Trophoblast cell (in vitro differentiated cells and primary cell): Measurements from ENCODE around the gene DCC.

Source experiments
- DNase-seq, 2 donors: peaks; one replicate each; pipeline ENCODE4 v3.0.0-alpha.2; 2016
- H2AFZ ChIP-seq: 2 replicates; pipeline ENCODE4 v1.6.1; 2013; ENCODE audit warnings: low read length, moderate library complexity, mild to moderate bottlenecking; ENCODE audit not compliant: insufficient read depth, poor library complexity
- H2AK5ac ChIP-seq: 2 replicates; pipeline ENCODE4 v1.6.1; 2013; ENCODE audit warnings: mild to moderate bottlenecking, low read length
- H2BK120ac ChIP-seq: 2 replicates; pipeline ENCODE4 v1.6.1; 2013; ENCODE audit warnings: low read length, mild to moderate bottlenecking, moderate library complexity; ENCODE audit not compliant: insufficient read depth, poor library complexity
- H2BK12ac ChIP-seq: 2 replicates; pipeline ENCODE4 v1.6.1; 2013; ENCODE audit warnings: mild to moderate bottlenecking, low read length, moderate library complexity
- H2BK5ac ChIP-seq: 2 replicates; pipeline ENCODE4 v1.6.1; 2013; ENCODE audit warnings: low read length, low read depth, moderate library complexity, mild to moderate bottlenecking; ENCODE audit not compliant: poor library complexity
- H3K14ac ChIP-seq: 2 replicates; pipeline ENCODE4 v1.6.1; 2013; ENCODE audit warnings: mild to moderate bottlenecking, low read length
- H3K18ac ChIP-seq: 2 replicates; pipeline ENCODE4 v1.6.1; 2013; ENCODE audit warnings: mild to moderate bottlenecking, low read length
- H3K23ac ChIP-seq: 2 replicates; pipeline ENCODE4 v1.6.1; 2013; ENCODE audit warnings: low read length
- H3K27ac ChIP-seq: 2 replicates; pipeline ENCODE4 v1.5.1; 2013; ENCODE audit warnings: low read depth, mild to moderate bottlenecking, inconsistent platforms, low read length, moderate library complexity
- H3K27me3 ChIP-seq: 2 replicates; pipeline ENCODE4 v1.6.1; 2013; ENCODE audit warnings: inconsistent platforms, mild to moderate bottlenecking, low read length, moderate library complexity; ENCODE audit not compliant: insufficient read depth
- H3K36me3 ChIP-seq, 2 experiments: 1 replicate in 1 of 2; 2 replicates in 1 of 2; pipeline ENCODE4 v1.6.1; 2013; ENCODE audit warnings: low read length in 2 of 2, mild to moderate bottlenecking in 2 of 2, moderate library complexity in 1 of 2; ENCODE audit not compliant: insufficient read depth in 2 of 2, control insufficient read depth in 1 of 2
- H3K4ac ChIP-seq: 2 replicates; pipeline ENCODE4 v1.6.1; 2013; ENCODE audit warnings: low read depth, mild to moderate bottlenecking, low read length, moderate library complexity
- H3K4me1 ChIP-seq, 2 experiments: 1 replicate in 1 of 2; 2 replicates in 1 of 2; pipeline ENCODE4 v1.6.1; 2013; ENCODE audit warnings: low read length in 2 of 2, mild to moderate bottlenecking in 2 of 2, moderate library complexity in 1 of 2; ENCODE audit not compliant: insufficient read depth in 2 of 2, control insufficient read depth in 1 of 2
- H3K4me2 ChIP-seq: 2 replicates; pipeline ENCODE4 v1.6.1; 2013; ENCODE audit warnings: inconsistent platforms, mild to moderate bottlenecking, low read length, moderate library complexity
- H3K4me3 ChIP-seq: 2 replicates; pipeline ENCODE4 v1.5.1; 2013; ENCODE audit warnings: mild to moderate bottlenecking, low read depth, low read length, inconsistent platforms
- H3K79me1 ChIP-seq: one replicate; pipeline ENCODE4 v1.6.1; 2013; ENCODE audit warnings: low read length
- H3K79me2 ChIP-seq: 2 replicates; pipeline ENCODE4 v1.6.1; 2013; ENCODE audit warnings: low read length, mild to moderate bottlenecking; ENCODE audit not compliant: control insufficient read depth, insufficient read depth, poor library complexity
- H3K9ac ChIP-seq: 2 replicates; pipeline ENCODE4 v1.6.1; 2013; ENCODE audit warnings: mild to moderate bottlenecking, low read length
- H3K9me3 ChIP-seq: 2 replicates; pipeline ENCODE4 v1.6.1; 2013; ENCODE audit warnings: low read depth, mild to moderate bottlenecking, control low read depth, inconsistent platforms, low read length; ENCODE audit not compliant: insufficient read depth
- H4K12ac ChIP-seq: 2 replicates; pipeline ENCODE4 v1.6.1; 2013; ENCODE audit warnings: low read depth, mild to moderate bottlenecking, low read length, moderate library complexity
- H4K8ac ChIP-seq: 2 replicates; pipeline ENCODE4 v1.6.1; 2013; ENCODE audit warnings: low read depth, mild to moderate bottlenecking, low read length, moderate library complexity
- H4K91ac ChIP-seq: one replicate; pipeline ENCODE4 v1.6.1; 2013; ENCODE audit warnings: low read depth, mild to moderate bottlenecking, low read length, moderate library complexity
- WGBS: extraction: QIAGEN DNeasy Blood & Tissue Kit; methylation state at CpG from one replicate; pipeline ENCODE4 v1.1.7; 2013; ENCODE audit warnings: missing lambda C conversion rate; ENCODE audit not compliant: insufficient read length, insufficient coverage; ENCODE audit errors: extremely low coverage; 5-methylcytosine and 5-hydroxymethylcytosine counted together

DCC gene

DNA sequence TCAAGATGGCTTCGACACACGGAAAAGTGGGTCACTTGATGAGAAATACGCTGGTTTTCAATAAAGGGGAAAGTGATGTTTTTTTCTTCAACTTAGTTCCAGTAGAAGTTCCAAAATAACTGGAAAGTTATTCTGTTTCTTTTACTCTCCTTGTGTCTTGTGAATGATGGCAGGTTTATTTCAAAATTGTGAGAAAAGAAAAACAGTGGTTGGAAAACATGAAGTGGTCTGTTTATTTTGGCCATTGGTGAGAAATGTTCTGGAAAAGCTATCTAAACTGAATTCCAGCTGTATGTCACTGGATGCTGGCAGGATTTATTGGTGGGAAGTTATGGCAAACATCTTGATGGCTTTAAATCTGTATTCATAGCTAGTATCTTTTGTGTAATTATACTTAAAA lies 484.1 kb downstream of the DCC start:
- no peak overlapping the region for H3K18ac ChIP-seq
- no peak overlapping the region for H4K8ac ChIP-seq
- H3K14ac ChIP-seq = no peak overlapping the region
- no peak overlapping the region for H3K23ac ChIP-seq
- no peak overlapping the region for H2AK5ac ChIP-seq
- H3K27ac ChIP-seq = no peak overlapping the region
- no peaks in the 10 kb centered on the region for H3K79me1 ChIP-seq
- H2BK120ac ChIP-seq = no peak overlapping the region
- H3K4ac ChIP-seq = no peak overlapping the region
- H4K91ac ChIP-seq = no peak overlapping the region
- no peak overlapping the region for H2BK5ac ChIP-seq
- H3K4me1 ChIP-seq = no peaks in the 10 kb centered on the region
- WGBS = no CpG with 5 or more reads among the region's 3 CpGs
- no peaks in the 10 kb centered on the region for H3K79me2 ChIP-seq
- H3K4me3 ChIP-seq = no peak overlapping the region
- no peaks in the 10 kb centered on the region for H3K27me3 ChIP-seq
- H3K9ac ChIP-seq = no peak overlapping the region
- H3K36me3 ChIP-seq = no peaks in the 10 kb centered on the region
- no peak overlapping the region for H2AFZ ChIP-seq
- no peaks in the 10 kb centered on the region for H3K9me3 ChIP-seq
- H2BK12ac ChIP-seq = no peak overlapping the region
- no peak for DNase-seq
- no peak overlapping the region for H3K4me2 ChIP-seq
- no peak overlapping the region for H4K12ac ChIP-seq

DNA sequence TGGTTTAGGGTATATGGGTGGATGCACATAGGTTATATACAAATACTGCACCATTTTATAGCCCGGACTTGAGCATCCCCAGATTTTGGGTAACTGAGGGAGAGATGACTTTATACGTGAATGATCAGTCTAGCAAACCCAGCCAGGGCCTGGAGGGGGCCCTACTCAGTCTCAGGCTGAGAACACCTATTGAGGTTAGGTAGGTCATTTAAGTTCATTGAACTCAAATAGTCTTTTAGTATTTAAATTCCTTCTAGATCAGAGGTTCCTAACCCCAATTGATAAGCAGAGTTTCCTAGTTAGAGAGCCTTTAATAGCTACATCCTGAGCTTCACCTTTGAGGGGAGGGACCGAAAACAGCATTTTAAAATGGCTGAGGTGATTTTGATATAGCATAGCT lies 487.0 kb downstream of the DCC start:
- Histone ChIP-seq H2BK5ac (no peak overlapping the region), H2AFZ (no peak overlapping the region), H2BK120ac (no peak overlapping the region), H3K27ac (no peak overlapping the region), H3K4me2 (no peak overlapping the region), H3K18ac (no peak overlapping the region), H4K91ac (no peak overlapping the region), H2AK5ac (no peak overlapping the region), H3K23ac (no peak overlapping the region), H3K14ac (no peak overlapping the region), H2BK12ac (no peak overlapping the region), H3K79me1 (no peaks in the 10 kb centered on the region), H4K12ac (no peak overlapping the region), H3K79me2 (no peaks in the 10 kb centered on the region), H3K4ac (no peak overlapping the region), H3K4me3 (no peak overlapping the region), H3K36me3 (no peaks in the 10 kb centered on the region), H3K9me3 (no peaks in the 10 kb centered on the region), H3K4me1 (no peaks in the 10 kb centered on the region), H3K9ac (no peak overlapping the region), H3K27me3 (no peaks in the 10 kb centered on the region), H4K8ac (no peak overlapping the region)
- WGBS = no CpG with 5 or more reads among the region's 3 CpGs
- no peak for DNase-seq

DNA sequence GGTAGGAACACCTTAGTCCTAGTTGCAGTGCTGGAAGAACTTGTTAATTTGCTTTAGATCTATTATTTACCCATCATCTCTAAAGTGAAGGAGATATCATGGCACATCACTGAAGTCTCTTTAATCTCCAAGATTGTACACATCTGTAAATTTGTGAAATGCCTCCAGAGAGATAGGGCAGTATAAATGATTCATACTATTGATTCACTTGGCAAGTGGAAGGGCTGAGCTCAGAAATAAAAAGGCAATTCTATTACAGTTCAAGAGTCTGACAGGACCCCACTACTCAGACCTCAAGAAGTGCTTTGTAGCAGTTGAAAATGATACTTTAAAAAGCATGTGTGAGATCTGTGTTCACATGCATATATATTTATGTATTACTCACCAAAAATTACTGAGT lies 489.3 kb downstream of the DCC start:
- H3K4me2 ChIP-seq = no peak overlapping the region
- H3K9ac ChIP-seq = no peak overlapping the region
- no peak overlapping the region for H3K4ac ChIP-seq
- no peak overlapping the region for H2AFZ ChIP-seq
- H2AK5ac ChIP-seq = no peak overlapping the region
- H3K79me2 ChIP-seq = no peaks in the 10 kb centered on the region
- H2BK5ac ChIP-seq = no peak overlapping the region
- H4K8ac ChIP-seq = no peak overlapping the region
- H2BK120ac ChIP-seq = no peak overlapping the region
- DNase-seq = no peak
- H4K91ac ChIP-seq = no peak overlapping the region
- H3K23ac ChIP-seq = no peak overlapping the region
- H3K27ac ChIP-seq = no peak overlapping the region
- no peak overlapping the region for H3K4me3 ChIP-seq
- H3K9me3 ChIP-seq = peaks cover 1% of the 10 kb centered on the region
- no peak overlapping the region for H4K12ac ChIP-seq
- H3K27me3 ChIP-seq = no peaks in the 10 kb centered on the region
- no peak overlapping the region for H3K18ac ChIP-seq
- H2BK12ac ChIP-seq = no peak overlapping the region
- H3K14ac ChIP-seq = no peak overlapping the region
- H3K36me3 ChIP-seq = no peaks in the 10 kb centered on the region
- H3K4me1 ChIP-seq = no peaks in the 10 kb centered on the region
- H3K79me1 ChIP-seq = no peaks in the 10 kb centered on the region

DNA sequence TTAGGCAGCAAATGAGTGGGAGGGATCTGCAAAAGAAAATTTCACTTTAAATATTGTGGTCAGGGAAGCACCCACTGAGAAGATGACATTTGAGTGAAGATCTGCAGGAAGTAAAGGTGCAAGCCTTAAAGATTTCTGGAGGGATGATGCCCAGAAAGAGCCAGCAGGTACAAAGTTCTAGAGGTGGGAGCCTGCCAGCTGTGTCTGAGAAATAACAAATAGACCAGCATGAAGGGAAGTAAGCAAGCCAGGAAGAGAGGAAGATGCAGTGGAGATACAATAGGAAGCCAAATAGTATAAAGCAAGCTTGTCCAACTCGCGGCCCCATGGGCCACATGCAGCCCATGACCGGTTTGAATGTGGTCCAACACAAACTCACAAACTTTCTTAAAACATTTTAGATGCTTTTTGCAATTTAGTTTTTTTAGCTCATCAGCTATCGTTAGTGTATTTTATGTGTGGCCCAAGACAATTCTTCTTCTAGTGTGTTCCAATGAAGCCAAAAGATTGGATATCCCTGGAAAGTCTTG lies 489.9 kb downstream of the DCC start:
- no peaks in the 10 kb centered on the region for H3K4me1 ChIP-seq
- no peaks in the 10 kb centered on the region for H3K79me2 ChIP-seq
- H3K36me3 ChIP-seq = no peaks in the 10 kb centered on the region
- H2BK120ac ChIP-seq = no peak overlapping the region
- no peak overlapping the region for H3K4me2 ChIP-seq
- H4K91ac ChIP-seq = no peak overlapping the region
- H3K27me3 ChIP-seq = no peaks in the 10 kb centered on the region
- no peak overlapping the region for H3K14ac ChIP-seq
- H2AFZ ChIP-seq = no peak overlapping the region
- no peak overlapping the region for H3K9ac ChIP-seq
- H3K18ac ChIP-seq = no peak overlapping the region
- H3K79me1 ChIP-seq = no peaks in the 10 kb centered on the region
- no peak overlapping the region for H4K8ac ChIP-seq
- H3K27ac ChIP-seq = no peak overlapping the region
- H3K4me3 ChIP-seq = no peak overlapping the region
- H2BK5ac ChIP-seq = no peak overlapping the region
- H4K12ac ChIP-seq = no peak overlapping the region
- no peak overlapping the region for H3K23ac ChIP-seq
- WGBS = no CpG with 5 or more reads among the region's 4 CpGs
- no peak for DNase-seq
- H3K4ac ChIP-seq = no peak overlapping the region
- no peak overlapping the region for H2BK12ac ChIP-seq
- H2AK5ac ChIP-seq = no peak overlapping the region
- H3K9me3 ChIP-seq = peaks cover 1% of the 10 kb centered on the region
